ENCODE data around the gene HSD17B12. TPM values are rescaled to one million over a fixed set of nuclear protein-coding genes. Genes with fewer than 3 reads are reported as not detected.

HSD17B12 gene
- total RNA-seq, 1 donor, result 76.5 TPM

GRCh38 chr11:43687120-43687791 is 6.7 kb downstream of the HSD17B12 start:
- TF ChIP-seq CTCF (IDR thresholded peaks at IDR 0.05; ENCODE audit: insufficient read depth, low read length), result no peak
- H3K4me3 ChIP-seq (ENCODE audit: low read depth, low read length), result no peak overlapping the region
- DNase-seq (ENCODE audit: low read depth), result peak; percentile 55

GRCh38 chr11:43688394-43688793 is 7.9 kb downstream of the HSD17B12 start:
- DNase-seq (ENCODE audit: low read depth), result no peak
- no peak overlapping the region for H3K4me3 ChIP-seq (ENCODE audit: low read depth, low read length)
- TF ChIP-seq CTCF (IDR thresholded peaks at IDR 0.05; ENCODE audit: insufficient read depth, low read length), result no peak

- no peak overlapping the region for H3K4me3 ChIP-seq (ENCODE audit: low read depth, low read length)
- DNase-seq (ENCODE audit: low read depth), result no peak
- no peak for TF ChIP-seq CTCF (IDR thresholded peaks at IDR 0.05; ENCODE audit: insufficient read depth, low read length)
These were observed 8.6 kb downstream of the HSD17B12 start for GRCh38 chr11:43689167-43689566.

- no peak overlapping the region for H3K4me3 ChIP-seq (ENCODE audit: low read depth, low read length)
- DNase-seq (ENCODE audit: low read depth), result no peak
- TF ChIP-seq CTCF (IDR thresholded peaks at IDR 0.05; ENCODE audit: insufficient read depth, low read length), result no peak
These were observed 10.6 kb downstream of the HSD17B12 start for GRCh38 chr11:43690929-43691725.

- DNase-seq (ENCODE audit: low read depth), result no peak
- no peak overlapping the region for H3K4me3 ChIP-seq (ENCODE audit: low read depth, low read length)
- TF ChIP-seq CTCF (IDR thresholded peaks at IDR 0.05; ENCODE audit: insufficient read depth, low read length), result no peak
These were observed 11.3 kb downstream of the HSD17B12 start for GRCh38 chr11:43691806-43692205.

- no peak for DNase-seq (ENCODE audit: low read depth)
- no peak overlapping the region for H3K4me3 ChIP-seq (ENCODE audit: low read depth, low read length)
- TF ChIP-seq CTCF (IDR thresholded peaks at IDR 0.05; ENCODE audit: insufficient read depth, low read length), result no peak
These were observed 12.5 kb downstream of the HSD17B12 start for GRCh38 chr11:43693069-43693468.

Measured in fibroblast of the aortic adventitia (primary cell).